GM19467 (cell line): Measurements from ENCODE around the gene CYP27B1.

Source experiments
- ATAC-seq: cut with Tn5 transposase; IDR thresholded peaks from one replicate; pipeline ENCODE4 v1.9.1; 2021; ENCODE audit warnings: mild to moderate bottlenecking, moderate library complexity; ENCODE audit not compliant: unreplicated experiment

Gene CYP27B1

DNA sequence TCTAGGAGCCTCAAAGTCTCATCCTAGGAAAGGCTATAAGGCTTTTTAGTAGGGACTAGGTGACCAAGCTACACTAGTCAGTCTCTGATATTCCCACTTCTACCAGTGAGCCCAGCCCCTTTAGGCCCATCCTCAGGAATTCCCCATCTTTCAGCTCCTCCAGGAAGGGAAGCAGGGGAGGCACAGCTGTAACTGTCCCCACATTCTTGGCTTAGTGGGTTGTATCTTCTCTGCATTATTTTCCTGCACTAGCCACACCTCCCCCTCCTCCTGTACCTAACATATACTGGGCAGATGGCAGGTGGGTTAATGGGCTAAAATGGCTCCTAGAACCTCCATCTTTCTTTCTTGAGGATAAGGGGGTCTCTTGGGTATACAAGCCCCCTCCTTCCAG is 424 bp upstream of the CYP27B1 start:
- ATAC-seq = no peak

DNA sequence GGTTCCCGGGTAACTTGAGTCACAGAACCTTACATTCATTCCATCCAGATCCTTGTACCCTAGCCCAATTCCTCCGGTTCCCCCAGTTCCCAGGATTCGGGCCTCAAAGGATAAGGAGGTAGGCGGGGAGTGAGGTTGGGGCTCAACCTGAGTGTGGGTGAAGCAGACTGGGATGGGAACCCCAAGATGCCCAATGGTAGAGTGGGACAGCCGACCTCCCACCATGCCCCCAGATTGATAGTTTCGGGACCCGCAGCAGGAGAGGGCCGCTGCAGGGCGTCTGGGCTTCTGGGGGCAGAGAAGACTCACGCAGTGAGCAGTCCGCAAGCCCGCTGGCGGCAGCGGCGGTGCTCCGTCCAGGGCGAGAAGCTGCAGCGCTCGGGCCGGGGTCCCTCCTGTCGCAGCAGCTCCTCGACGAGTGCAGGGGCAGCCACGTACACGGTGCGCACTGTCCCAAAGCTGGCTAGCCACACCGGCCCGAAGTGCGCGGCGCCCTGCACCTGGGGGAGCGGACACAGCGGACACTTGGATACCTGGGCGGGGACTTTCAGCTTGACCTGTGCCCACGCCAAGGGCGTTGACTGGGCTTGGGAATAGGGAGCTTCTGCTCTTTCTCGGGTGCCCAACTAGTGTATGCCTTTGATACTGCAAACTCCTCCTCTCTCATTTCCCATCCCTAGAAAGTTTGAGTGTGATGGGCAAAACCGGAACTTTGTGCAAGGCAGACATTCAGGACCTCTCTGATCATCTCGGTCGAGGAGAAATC is 997 bp downstream of the CYP27B1 start:
- ATAC-seq = no peak

DNA sequence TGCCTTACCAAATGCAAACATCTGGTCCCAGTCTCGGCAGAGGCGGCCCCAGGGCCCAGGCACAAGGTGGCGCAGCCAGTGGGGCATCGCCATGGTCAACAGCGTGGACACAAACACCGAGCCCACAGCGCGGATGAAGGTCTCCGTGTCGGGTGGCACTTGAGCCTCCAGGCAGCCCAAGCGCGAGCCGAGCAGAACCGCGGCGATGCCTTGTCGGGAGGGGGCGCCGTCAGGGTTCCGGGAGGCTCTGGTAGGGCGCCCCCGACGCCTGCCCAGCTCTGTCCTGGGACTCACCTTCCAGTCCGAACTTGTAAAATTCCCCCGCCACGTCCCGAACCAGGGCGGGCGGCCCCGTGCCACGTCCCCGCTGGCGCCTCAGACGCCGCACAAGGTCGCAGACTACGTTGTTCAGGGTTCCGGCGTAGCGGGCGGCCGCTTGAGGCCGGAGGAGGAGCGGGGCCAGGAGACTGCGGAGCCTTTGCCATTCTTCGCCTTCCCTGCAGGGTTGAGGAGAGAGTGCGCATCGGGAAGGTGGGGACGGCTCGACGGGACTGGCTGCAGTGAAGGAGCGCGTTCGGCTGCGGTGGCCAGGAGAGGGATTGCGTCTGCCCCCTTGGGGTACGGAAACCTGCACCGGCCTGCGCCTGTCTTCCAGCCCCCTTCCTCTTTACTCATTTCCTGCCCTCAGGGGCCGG is 1.7 kb downstream of the CYP27B1 start:
- peak; percentile 39 for ATAC-seq

DNA sequence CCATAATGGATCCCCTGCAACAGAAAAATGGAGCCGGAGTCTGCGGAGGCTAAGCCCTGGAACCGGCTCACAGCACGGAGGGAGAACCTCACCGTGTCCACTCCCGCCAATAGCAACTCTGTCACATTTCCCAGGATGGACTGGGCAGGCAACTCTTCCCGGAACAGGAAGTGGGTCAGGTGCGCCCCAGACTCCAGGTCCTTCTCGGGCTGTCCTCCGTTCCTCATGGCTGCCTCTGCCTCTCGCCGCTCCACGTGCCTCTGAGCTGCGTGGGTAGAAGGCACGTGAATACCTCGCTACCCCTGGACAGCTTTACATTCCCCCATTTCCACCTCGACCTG is 2.2 kb downstream of the CYP27B1 start:
- ATAC-seq = no peak

DNA sequence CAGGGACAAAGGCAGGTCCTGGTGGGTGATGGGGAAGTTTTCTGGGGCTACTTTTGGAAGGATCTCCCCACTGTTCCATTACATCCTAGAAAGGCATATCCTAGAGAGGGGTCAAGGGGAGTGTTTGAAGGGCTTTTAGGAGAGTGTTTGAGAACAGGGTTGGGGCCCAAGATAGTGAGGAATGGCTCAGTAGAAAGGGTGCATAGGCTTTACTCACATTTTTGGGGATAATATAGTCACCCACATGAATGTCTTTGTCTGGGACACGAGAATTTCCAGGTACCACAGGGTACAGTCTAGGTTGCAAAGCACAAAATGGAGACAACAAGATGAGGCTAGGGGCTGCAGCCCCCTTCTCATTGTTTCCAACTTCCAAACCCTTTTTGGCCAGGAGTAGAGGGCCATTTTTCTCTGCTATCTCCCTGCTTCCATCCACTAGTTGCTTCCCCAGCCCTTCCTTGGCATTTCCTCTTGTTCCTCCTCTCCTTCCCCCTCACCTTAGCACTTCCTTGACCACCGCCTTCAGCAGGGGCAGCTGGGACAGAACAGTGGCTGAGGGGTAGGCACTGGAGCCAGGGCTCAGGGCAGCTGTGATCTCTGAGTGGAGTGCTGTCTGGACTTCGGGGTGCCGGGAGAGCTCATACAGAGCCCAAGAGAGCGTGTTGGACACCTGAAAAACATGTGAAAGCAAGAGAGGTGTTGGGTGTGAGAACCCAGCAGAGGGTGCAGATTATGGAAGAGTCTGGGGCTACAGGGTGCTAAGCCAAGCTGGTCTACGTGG is 2.8 kb downstream of the CYP27B1 start:
- ATAC-seq = no peak

DNA sequence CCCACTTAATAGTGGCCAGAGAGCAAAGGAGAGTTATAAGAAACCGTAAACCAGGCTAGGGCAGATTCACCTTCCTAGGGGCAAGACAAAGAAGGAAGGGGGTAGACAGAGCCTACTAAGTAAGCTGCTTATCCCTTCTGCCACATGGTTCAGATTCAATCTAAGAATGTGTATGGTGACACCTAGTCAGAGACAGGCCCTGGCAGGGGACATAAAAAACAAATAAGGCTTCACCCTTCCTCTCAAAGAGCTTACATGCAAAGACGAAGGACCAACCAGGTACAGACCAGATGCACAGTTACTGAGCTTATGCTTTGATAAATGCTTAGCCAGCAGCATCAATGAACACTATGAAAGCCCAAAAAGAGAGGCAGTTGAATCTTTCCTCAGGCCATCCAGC is 4.4 kb downstream of the CYP27B1 start:
- ATAC-seq = no peak

DNA sequence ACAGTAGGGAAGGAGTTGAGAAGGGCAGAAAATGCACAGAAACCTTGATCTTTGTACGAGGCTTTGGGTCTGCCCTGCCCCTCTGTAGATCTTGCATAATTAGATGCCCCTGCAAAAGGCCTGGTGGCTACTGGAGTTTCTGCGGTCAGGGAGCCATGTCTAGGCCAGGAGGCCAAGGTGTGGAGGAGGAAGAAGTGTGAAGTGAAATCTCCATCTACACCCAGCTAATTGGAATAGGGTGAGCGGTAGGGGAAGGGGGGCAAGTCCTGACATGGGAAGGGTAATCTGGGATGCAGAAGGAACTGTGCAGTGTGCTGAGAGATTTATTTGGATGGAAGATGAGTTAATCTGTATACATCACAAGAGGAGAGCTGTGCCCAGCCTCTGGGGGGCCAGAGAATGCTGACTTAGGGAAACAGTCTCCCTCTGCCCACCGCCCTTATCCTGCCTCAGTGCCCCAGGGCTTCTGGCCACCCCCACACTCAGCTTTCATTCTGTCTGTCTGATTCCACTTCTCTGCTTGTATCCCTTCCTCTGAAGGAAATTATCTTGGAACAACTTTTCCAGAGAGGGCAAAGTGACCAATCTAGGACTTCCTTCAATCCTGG is 5.4 kb downstream of the CYP27B1 start:
- no peak for ATAC-seq

DNA sequence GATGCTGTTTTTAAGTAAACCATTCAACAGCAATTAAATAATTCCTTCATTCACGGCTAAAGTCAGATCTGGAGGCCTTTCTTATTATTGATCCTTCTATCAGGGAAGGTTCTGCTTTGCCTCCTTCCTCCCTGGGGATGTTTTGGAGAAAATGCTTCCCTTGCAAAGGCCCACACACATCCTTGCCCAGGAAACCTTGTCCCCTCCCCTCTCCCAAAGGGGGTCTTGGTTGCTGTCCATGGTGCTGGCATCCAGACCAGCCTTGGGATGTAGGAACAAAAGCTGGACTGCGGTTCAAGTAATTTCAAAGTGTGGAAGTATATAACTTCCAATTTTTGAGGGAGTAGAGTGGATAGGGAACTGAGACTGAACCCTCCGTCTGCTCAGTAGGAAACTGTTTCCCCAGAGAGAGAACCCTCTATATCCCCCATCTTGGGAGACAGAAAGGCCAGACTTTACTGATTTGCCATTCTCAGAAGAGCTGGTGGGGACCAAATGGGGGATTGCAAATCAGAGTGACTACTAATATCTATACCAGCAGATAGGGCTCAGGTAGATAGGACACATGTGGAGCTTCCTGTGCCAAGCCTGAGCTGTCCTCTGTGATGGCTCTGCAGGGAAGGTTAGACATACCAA is 6.4 kb downstream of the CYP27B1 start:
- ATAC-seq = no peak

DNA sequence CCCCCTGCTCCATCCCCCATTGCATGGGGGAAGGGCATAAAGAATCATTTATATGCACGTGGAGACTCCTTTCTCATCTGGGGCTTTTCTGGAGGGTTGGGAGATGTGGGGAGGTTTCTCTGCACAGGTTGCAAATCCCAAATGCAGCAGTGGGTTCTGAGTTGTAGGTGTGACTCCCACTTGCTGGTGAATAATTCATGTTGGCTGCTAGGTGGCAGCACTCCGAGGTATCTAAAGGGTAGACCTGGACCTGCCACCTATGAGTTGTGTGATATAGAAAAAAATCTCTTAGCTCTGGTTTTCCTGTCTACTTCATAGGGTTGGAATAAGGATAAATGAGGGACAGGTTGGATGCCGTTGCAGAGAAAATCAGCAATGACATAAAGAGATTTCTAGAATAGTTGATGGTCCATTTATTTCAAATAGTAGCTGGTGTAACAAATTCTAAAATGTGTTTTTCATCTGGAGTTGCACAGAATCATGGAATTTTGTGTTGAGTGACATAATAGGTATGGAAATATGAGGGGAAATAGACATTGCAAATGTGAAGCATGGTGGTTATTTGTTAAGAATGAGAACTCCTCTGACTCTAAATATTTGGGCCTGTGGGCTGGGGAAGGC is 7.4 kb downstream of the CYP27B1 start:
- no peak for ATAC-seq

DNA sequence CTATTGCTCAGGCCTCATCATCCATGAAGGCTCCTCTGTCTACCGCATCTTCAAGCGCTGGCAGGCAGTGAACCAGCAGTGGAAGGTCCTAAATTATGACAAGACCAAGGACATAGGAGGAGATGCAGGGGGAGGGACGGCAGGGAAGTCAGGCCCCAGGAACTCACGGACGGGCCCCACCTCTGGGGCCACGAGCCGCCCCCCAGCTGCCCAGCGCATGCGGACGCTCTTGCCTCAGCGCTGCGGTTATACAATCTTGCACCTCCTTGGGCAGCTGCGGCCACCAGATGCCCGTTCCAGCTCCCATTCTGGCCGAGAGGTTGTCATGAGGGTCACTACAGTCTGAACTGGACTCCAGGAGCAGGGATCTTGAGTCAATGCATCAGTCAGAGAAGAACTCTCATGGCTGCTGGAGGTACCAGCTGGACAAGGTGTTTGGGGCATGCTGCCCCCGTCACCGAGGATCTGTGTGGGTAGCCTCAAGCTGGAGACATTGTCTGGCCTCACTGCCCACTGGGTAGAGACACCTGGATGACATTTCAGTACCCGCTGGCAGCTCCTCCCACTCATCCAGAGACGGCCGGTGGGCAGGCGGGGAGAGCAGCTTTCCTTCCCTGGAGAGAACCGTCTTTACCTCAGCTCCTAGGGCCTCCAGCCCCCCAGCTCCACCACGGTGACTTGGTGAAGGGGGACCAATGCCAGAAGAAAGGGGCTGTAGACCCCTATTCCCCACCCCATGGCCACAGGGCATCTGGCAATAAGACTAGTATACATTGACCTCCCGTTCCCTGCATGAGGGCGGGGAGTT is 8.1 kb downstream of the CYP27B1 start:
- ATAC-seq = no peak

DNA sequence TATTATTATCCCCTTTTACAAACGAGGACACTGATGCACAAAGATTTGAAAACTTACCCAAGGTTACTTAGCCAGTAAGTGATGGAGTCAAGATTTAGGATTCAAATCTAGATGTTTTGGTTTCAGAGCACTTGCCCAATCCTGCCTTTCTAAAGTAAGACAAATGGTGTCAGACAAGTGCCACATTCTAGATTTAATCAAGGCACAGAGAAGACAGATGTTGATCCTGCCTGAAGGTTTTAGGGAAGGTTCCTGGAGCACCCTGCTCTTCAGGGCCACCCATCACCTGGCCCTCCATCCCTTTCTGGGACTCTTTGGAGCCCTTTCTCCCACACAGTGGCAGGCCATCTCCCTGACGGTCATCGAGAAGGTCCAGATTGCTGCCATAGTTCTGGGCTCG is 9.1 kb downstream of the CYP27B1 start:
- no peak for ATAC-seq

DNA sequence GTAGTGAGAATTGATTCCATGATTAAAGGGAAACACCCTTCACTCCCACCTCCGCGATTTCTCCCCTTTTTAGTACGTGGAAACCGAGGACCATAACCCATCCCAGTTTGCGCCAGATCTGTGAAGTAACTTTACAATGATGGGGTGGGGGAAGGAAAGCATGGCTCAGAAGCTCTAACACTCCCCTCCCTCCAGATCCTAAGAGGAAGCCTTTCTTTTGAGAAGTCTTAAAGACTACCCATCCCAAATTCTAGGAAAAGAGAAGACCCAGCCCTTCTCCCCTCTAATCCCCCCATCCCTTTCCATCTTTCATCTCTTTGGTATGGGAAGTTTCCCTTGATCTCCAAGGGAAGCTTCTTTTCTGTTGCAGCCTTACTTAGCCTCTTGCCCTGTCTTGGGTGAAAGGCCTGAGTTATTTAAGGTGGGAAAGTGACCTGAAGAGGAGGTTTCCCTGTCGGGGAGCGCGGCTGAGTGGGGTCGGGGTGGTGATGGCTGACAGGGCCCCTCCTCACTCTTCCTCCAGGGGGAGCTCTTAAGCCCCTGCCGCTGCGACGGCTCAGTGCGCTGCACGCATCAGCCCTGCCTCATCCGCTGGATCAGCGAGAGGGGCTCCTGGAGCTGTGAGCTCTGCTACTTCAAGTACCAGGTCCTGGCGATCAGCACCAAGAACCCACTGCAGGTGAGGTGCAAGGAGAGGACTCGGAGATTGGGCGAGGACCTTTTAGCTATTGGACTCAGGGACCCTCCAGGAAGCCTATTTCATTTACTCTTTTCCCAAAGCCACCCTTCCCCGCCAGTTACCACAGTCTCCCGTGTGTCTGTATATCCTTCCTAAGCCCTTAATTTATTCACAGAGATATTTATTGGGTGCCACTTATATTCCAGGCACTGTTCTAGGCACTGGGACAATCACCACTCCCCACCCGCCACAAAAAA is 10.2 kb downstream of the CYP27B1 start:
- no peak for ATAC-seq

DNA sequence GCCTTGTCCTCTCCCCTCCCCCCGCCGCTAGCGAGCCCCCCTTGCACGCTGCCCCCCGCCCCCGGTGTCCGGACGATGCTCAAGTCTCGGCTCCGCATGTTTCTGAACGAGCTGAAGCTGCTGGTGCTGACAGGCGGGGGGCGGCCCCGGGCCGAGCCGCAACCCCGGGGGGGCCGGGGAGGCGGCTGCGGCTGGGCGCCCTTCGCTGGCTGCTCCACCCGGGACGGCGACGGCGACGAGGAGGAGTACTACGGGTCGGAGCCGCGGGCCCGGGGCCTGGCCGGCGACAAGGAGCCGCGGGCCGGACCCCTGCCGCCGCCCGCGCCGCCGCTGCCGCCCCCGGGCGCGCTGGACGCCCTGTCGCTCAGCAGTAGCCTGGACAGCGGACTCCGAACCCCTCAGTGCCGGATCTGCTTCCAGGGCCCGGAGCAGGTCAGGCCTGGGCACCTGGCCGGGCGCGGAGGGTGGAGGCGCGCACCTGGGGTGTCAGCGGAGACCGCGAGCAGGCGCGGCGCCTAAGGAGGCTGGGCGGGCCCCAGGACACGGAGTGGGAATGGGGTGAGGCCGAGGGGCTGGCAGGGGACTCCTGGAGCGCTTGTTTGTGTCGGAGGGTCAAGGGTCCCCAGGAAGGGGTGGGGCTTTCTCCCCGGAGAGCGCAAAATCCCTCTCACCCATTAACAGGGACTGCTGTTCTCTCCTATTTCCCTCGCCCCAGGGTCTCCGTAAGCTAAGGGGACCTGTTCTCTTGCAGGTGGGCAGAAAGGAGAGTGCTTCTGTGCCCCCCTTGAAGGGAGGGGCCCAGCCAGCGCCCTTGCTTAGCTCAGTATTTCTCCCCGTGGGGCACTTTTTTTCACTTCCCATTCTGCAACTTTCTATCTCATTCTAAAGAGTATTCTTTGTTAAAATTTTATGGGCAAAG is 11.2 kb downstream of the CYP27B1 start:
- ATAC-seq = no peak

DNA sequence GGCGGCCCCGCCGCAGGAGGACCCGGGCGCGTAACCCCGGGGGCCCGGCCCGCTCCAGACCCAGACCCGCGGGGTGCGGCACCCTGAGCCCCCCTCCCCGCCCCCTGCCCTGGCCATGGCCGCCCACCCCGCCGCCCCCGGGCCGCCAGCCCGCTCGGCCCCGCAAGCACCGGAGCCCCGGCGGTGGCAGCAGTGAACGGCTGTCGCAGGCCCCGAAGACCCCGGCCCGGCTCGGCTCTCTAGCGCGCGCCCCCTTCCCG is 11.8 kb downstream of the CYP27B1 start:
- no peak for ATAC-seq

DNA sequence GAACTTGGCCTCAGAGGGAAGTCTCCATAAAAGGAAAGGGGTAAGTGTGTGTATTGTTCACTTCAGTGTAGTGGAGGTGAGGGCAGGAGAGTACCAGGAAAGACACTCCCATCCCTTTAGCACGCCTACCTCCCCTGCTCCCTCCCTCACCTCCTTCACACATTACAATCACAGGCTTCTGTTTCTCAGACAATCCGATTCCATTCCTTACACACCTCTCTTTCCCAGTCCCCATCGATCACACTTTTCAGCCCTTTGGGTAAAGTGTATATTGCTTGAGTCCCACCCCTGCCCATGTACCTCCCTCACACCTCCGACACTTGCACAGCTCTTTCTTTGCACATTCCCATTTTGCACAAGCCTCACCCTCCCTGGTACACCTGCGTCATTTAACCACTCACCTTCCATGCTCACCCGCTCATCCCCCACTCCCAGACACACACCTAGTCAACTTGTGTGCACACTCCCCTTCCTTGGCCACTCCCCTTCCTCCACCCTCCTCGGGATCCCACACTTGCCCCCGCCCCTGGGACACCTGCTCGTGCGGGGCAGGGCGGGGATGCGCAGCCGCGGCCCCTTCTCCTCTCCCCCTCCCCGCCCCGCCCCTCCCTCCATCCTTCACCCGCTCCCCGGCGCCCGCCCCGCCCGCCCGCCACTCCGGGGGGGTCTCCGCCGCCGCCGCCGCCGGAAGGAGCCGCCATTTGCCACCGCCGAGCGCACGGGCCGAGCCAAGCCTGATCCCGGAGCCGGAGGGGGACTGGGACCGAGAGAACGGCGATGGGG is 12.3 kb downstream of the CYP27B1 start, which contains the start of gene MARCHF9:
Gene MARCHF9, plus strand, starts transcription at position 693 of the 783 bp plus-strand sequence. CDS start 426 bp downstream, outside the sequence.
- peak; percentile 23 for ATAC-seq

DNA sequence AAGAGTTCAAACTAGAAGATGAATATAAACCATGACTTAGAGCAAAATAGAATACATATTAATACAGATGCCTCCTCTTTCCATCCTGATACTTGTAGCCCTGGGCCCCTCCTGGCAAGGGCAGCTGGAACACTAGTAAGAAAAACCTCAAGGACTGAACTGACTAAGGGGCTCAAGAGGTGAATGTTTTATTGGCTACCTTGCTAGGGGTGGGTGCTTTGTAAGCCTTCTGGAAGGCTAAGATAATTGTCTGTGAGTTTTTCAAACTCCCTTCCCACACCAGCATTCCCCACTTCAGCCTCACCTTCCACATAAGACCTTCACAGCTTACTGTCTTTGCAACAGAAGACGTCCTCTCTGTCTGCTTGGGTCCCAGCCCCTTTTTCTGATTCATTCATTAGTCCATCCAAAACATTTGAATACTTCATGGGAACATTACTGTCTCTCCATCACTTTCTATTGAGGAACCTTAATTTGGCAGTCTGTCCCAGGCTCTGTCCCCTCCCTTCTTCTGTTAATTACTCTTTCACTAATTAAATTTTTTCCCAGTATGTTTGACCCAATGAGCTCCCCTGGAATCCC is 13.0 kb downstream of the CYP27B1 start:
- no peak for ATAC-seq

DNA sequence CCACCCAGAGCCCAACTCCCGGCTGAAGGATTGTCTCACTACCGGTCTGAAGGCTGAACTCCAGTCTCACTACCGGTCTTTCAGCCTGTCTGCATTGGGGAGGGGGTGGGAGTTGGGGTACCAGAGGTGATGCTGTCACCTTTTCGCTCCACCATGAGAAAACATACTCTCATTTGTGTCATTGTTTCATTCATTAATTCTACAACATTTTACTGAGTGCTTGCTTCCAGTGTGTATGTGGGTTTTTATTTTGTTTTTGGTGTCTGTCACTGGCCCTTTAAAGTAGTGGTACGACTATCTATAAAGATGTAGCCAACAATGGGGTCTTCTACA is 14.2 kb downstream of the CYP27B1 start:
- no peak for ATAC-seq
